Activated CD8-positive, alpha-beta memory T cell treated with anti-CD3 and anti-CD28 coated beads, Interleukin-2, amount 50 U/mL, for 4 hours (primary cell): Measurements from ENCODE around the gene SUPT4H1.
"Not testable (repeated sequence)": the region's sequence is repeated elsewhere in the genome, so short reads cannot be mapped to it uniquely, and the experiment has no call there.

ENCODE experiments used
- DNase-seq: peaks from one replicate; pipeline ENCODE4 v3.0.0-alpha.2; 2020

The SUPT4H1 gene

GRCh38 chr17:58351831-58352595 is at the start of gene SUPT4H1:
Gene SUPT4H1 (minus strand): TSS chr17:58352201. CDS start chr17:58352135, 66 bp downstream.
- peak; percentile 89 for DNase-seq

- DNase-seq = no peak
These were observed 49.3 kb upstream of the SUPT4H1 start for GRCh38 chr17:58401287-58401686.

DNA sequence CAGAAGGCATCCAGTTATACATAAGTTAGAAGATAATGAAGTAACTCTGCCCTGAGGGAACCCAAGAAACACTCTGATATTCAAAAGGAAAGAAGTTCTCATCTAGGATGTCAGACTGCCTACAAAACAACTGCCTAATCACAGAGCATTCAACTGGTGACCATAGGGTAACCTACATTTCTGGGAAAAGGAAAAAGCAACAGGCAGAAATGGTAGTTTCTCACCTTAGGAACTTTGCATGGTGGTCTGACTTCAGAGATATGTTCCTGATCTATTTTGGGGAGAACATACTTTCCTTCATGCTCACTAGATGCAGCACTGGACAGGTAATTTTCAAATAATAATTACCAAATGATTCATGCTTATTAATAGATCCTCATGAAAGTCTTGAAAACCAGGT is 48.8 kb upstream of the SUPT4H1 start:
- DNase-seq = no peak

- DNase-seq = no peak
These were observed 48.0 kb upstream of the SUPT4H1 start for GRCh38 chr17:58399974-58400373.

- DNase-seq = no peak
These were observed 46.7 kb upstream of the SUPT4H1 start for GRCh38 chr17:58398574-58399266.

GRCh38 chr17:58397421-58397820 is 45.4 kb upstream of the SUPT4H1 start:
- not testable (repeated sequence) for DNase-seq

DNA sequence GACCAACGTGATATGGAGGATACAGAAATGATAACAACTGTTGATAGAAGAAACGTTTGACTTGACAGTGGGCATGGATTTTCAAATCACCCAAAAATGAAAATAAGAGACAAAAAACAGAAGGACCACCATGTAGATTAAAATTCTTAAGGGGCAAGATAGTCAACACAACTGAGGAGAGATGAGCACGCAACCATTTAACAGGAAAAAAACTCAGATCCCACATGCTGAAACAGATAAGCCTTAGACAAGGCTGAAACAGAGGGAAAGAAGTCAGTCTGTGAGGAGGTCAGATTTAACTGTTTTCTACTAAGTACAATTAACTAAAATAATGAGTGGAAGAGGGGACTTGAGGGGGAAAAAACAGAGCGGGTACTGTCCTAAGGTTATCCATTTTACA is 44.2 kb upstream of the SUPT4H1 start:
- no peak for DNase-seq

DNA sequence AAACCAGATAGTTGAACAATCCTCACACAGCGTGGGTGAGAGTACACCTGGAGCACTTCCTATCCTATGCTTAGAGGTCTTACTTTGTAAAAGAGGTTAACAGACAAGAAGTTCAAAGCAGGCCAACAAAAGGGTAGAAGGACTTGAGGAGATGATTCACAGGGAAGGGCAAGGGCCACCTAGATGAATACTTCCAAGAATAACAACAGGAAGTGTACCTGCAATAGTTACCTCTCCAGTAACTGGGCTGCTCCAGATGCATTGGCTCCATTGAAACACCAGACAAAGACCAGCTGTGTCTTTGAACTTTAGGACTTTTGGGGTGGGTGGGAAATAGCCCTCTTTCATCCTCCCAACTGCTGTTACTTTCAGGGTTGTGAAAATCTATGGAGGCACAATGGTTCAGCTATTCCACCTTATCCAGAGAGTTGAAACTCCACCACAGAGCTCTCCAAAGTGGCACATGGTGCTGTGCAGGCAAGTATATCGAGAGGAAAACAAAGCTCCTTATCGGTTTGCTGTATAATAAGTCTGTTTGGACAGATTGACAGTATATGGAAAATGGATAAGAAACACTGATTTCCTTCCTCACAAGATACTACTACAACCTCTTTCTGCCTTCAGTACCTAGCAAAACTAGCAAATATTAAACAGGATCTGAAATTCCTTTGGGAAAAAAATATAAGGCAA is 42.7 kb upstream of the SUPT4H1 start:
- DNase-seq = no peak

DNA sequence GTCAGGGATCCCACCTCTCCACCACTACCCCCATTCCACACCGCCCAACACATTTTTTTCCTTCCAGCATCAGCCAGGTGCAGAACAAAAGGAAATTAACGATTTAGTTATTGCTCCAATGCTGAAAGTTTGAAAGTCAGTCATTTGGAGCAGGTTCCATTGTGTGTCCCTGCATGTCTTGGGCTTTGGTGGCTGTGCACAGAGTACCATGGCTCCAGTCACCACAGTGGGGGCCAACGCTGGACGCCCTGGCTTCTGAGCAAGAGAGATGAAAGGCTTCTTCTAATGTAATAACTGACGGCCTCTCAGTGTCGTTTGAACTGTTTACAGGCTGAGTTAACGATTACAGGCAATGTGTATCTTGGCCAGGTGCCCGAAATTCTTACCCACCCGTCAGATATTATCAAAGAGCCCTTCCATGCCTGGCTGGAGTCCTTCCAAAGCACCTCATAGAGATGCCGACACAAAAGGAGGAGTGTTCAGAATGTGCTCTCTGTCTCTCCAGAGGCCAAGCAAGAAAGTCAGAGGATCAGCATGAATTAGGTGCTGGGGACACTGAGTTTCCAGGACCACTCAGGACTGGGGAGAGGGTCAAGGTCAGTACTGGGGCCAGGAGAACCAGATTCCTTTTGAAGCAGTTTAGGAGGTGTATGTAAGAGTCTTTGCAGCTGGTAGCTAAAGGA is 39.4 kb upstream of the SUPT4H1 start:
- DNase-seq = no peak

GRCh38 chr17:58390884-58391283 is 38.9 kb upstream of the SUPT4H1 start:
- DNase-seq = no peak

GRCh38 chr17:58388302-58389190 is 36.5 kb upstream of the SUPT4H1 start:
- no peak for DNase-seq

GRCh38 chr17:58387834-58388233 is 35.8 kb upstream of the SUPT4H1 start:
- DNase-seq = no peak

- DNase-seq = no peak
These were observed 34.7 kb upstream of the SUPT4H1 start for GRCh38 chr17:58386708-58387107.

DNA sequence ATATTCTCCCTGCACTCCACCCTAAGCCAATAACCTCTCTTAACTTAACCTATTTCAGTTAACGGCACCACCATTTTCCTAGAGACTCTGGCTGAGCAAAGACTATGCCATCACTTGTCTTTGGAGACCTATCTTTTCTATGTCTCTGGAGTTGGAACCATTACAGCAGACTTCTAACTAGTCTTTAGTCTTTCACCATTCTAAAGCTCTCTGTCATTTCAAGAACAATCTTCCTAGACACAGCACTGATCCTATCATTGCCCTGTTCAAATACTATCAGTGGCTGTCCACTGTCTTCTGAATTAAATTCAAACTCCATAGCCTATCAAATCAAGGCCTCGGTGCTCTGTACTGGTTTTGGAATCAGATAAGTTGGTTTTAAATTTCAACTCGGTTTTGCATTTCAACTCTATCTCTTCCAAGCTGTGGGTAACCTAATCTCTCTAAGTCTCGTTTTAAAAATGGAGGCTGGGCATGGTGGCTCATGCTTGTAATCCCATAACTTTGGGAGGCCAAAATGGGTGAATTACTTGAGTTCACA is 33.4 kb upstream of the SUPT4H1 start:
- DNase-seq = no peak

GRCh38 chr17:58384897-58385296 is 32.9 kb upstream of the SUPT4H1 start:
- DNase-seq = no peak

GRCh38 chr17:58383892-58384462 is 32.0 kb upstream of the SUPT4H1 start:
- no peak for DNase-seq

DNA sequence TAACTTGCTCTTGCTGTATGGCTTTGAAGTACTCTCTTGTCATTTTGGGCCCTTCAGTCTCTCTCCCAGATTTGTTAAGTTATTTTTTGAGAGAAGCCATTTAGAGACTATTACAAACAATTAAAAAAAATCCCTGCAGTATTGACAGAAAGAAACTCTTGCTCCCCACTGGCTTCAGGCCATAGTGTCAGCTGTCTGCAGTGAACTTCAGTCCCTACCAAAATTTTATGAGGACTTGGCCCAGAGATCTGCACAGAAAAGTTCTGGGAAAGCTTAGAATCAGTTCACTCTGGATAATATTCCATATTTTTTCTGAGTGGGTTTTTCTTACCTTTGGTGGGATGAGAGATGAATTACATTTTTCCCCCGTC is 30.9 kb upstream of the SUPT4H1 start:
- DNase-seq = no peak

DNA sequence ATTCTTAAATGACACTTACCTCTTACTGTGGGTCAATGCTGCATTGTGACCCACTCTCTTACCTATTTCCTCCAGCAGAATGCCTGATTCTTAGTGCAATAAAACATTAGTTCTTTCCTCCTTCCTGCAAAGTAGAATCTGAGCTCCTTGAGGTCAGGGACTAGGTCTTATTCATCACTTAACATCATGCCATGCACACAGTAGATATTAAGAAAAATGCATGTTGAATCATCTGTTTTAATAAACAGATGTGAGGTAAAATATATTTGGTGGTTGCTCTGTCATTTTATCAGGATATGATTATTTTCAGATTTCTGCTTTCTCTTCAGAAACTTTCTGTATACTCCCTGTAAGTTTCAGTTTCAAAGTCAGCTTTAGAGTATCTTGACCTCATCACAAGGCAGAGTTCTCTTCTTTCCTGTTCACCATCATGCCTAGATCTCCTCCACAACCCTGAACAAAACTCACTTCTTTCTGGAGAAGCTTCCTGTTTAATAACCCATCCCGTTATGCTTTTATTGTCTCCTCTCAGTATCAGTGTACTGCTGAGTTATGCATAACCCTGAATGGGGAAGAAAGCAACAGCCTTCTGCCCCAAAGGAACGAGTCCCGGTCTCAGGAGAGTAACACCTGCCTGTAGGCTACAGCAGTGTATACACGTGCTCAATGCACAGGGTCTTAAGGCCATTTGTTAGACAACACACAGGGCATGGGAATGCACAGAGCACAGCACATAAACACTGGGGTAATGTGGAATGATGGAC is 30.3 kb upstream of the SUPT4H1 start:
- DNase-seq = no peak

DNA sequence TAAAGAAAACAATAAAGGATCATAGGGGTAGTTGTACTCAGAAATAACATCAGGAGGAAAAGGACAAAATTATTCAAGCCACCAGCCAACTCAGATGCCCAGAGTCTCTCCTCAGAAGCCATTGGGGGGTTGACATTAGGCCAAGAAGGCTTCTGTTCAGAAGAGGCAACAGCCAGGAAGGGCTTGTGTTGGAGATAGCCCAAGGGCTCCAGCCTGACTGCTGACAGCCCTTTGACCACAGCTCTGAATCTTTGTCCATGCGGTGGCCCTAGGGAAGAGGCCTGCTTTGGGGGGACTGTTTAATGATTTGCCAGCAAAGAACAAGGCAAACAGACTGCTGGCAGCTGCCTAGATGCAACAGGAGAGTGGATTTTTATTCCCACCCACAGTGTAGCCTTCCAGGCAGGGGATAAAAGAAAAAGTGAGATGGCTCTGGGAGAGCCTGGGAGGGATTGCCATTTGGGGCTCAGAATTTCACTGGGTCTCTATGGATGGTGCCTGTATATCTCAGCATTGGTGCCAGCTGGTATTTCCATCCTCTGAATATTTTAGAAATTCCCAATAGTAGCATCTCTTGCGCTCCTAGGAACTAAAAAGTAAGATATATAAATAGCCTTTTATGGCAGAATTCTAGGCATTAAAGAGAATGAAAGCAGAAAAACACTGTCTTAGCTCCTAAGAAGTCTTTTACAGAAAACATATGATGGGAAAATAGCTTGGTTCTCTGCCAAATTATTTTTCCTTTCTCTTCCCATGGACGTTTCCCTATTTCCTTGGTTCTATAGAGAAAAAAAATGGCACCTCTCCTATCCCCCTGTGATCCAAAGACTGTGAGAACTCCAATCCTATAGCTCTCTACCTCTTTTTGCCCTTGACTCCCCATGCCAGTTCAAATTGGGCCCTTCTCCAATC is 29.4 kb upstream of the SUPT4H1 start:
- DNase-seq = no peak
